ENCODE measurements around the gene CHD9.

- TF ChIP-seq CTCF (IDR thresholded peaks at IDR 0.05; ENCODE audit: low read length) (no peak), EZH2 (optimal IDR thresholded peaks at IDR 0.05; ENCODE audit: low read depth, low read length) (no peak)
These were observed 237.1 kb downstream of the CHD9 start for GRCh38 chr16:53291757-53292392.

All from MM.1S (cell line).